BJ (cell line): ENCODE results near the gene C1QL4. TPM values are rescaled to one million over a fixed set of nuclear protein-coding genes. Genes with fewer than 3 reads are reported as not detected.

ENCODE experiments used
- CTCF ChIA-PET: fragments of 350-600 bp; formaldehyde crosslinking; extraction: SDS; loops from one replicate; lab custom pipeline; 2021; ENCODE audit warnings: antibody characterized with exemption, inconsistent platforms; lab: Yijun Ruan, JAX
- POLR2A ChIA-PET: fragments of 300-600 bp; sonication (Branson Sonifier 250); formaldehyde crosslinking; extraction: SDS; loops from one replicate; lab custom pipeline; 2021; ENCODE audit warnings: antibody characterized with exemption; lab: Charles Lee
- DNase-seq: peaks from one replicate; pipeline ENCODE4 v3.0.0-alpha.2; 2011; ENCODE audit warnings: low read depth
- H3K27me3 ChIP-seq: 2 replicates; pipeline ENCODE4 v1.6.0; 2011; ENCODE audit warnings: low read length; ENCODE audit not compliant: control insufficient read depth, insufficient read depth
- H3K36me3 ChIP-seq: 2 replicates; pipeline ENCODE4 v1.5.1; 2011; ENCODE audit warnings: low read length; ENCODE audit not compliant: control insufficient read depth, insufficient read depth
- H3K4me3 ChIP-seq: 2 replicates; pipeline ENCODE4 v1.5.1; 2011; ENCODE audit warnings: low read depth, mild to moderate bottlenecking, control low read depth, low read length
- CTCF ChIP-seq: IDR thresholded peaks from 2 replicates; pipeline ENCODE4 v1.5.1; 2011; ENCODE audit warnings: low read depth, mild to moderate bottlenecking, control low read depth, inconsistent platforms, low read length, moderate library complexity; ENCODE audit not compliant: insufficient read depth
- polyA plus RNA-seq: library from polyadenylated mRNA; depleted of rRNA; stranded (reverse); fragments of >200 nt; gene quantifications from 2 replicates; pipeline ENCODE4 v1.2.3, GENCODE V29; 2011

The C1QL4 gene
- polyA plus RNA-seq, 1 experiment = not detected

- no peak for DNase-seq
- CTCF ChIA-PET = interaction anchor here (1.0 to 2.0 kb wide), 4 partner anchors 11 to 145 kb away, joined by 3 to 11 read pairs (median 4); no protein-coding TSS in a partner anchor
- POLR2A ChIA-PET = interaction anchor here (0.6 kb wide), 1 partner anchor 47 kb away, joined by 3 read pairs; no protein-coding TSS in a partner anchor
Observed at GRCh38 chr12:49369411-49370145, 32.6 kb upstream of the C1QL4 start.

DNA sequence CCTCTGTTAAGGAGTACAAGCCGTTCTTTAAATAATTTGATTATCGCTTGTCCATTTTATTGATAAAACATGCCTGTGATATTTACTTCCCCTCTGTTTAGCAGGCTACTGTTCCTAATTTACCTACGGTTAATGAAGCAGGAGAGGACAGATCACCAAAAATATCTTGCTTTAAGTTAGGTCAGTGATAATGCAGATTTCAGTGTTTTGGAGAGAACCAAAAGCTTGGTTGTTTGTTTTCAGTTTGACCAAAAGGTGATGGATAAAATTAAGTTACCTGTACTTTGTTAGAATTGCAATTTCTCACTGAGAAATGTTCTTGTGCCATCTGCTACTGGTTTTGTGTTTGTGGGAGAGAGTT is 31.2 kb upstream of the C1QL4 start:
- no peaks in the 10 kb centered on the region for H3K36me3 ChIP-seq
- DNase-seq = no peak
- POLR2A ChIA-PET = no interaction called here
- CTCF ChIA-PET = interaction anchor here (4.1 kb wide), 1 partner anchor 10 kb away, joined by 41 read pairs; no protein-coding TSS in a partner anchor
- no peak for TF ChIP-seq CTCF
- peak overlapping the region; percentile 73 for H3K4me3 ChIP-seq
- no peaks in the 10 kb centered on the region for H3K27me3 ChIP-seq

More at GRCh38 chr12:49369411-49370145, 32.6 kb upstream of the C1QL4 start:
- H3K36me3 ChIP-seq = no peaks in the 10 kb centered on the region
- TF ChIP-seq CTCF = peak; percentile 54
- H3K4me3 ChIP-seq = no peak overlapping the region
- H3K27me3 ChIP-seq = no peaks in the 10 kb centered on the region

- peak within 1 kb of the TSS; percentile 73 for H3K4me3 ChIP-seq
- POLR2A ChIA-PET = interaction anchor here (0.6 to 1.1 kb wide), 2 partner anchors 44 to 1279 kb away, joined by 3 read pairs; partner anchors contain the start of gene TROAP
- CTCF ChIA-PET = interaction anchor here (1.0 to 6.5 kb wide), 6 partner anchors 10 to 212 kb away, joined by 3 to 63 read pairs (median 12); partner anchors contain the start of gene DNAJC22
- no peak for TF ChIP-seq CTCF
- no peaks in the 10 kb centered on the region for H3K27me3 ChIP-seq
- no peaks in the 10 kb centered on the region for H3K36me3 ChIP-seq
- no peak for DNase-seq
Observed at GRCh38 chr12:49367381-49368239, 30.6 kb upstream of the C1QL4 start, which contains the start of gene SPATS2. Gene SPATS2 (plus strand): TSS chr12:49367462. CDS start chr12:49461013, 93,551 bp downstream.

DNA sequence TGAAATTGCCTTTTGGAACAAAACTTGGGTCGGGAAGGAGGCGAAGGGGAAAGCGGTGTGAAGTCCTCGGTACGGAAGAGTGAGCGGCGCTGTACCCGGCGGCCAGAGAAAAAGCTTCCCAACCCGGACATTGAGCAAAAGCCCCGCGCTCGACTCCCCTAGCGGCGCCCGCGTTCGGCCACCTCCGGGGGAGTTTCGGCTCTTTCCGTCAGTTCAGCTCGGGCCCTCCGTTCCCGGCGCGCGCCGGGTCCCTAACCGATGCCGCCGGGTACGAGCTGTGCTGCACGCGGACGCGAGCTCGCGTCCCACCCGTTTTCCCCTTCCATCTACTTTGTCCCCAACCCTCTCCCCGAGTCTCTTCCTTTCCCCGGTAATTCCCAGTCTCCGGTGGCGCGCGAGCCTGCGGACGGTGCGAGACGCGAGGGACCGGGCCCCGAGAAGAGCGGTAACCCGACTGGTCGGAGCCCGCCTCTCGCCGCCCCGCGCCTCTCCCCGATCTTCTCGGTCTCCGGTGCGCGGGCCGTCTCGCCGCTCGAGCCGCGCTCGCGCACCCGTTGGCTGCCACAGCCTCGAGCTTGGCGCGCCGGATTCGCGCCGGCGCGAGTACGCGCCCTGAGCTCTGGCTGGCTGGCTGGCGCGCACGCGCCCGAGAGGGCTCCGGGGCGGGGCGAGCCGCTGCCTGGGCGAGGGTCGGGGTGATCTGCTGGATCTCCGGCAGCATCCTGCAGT is 29.8 kb upstream of the C1QL4 start:
- DNase-seq = peak; percentile 70
- Histone ChIP-seq H3K4me3 (peak overlapping the region; percentile 73), H3K27me3 (no peaks in the 10 kb centered on the region), H3K36me3 (no peaks in the 10 kb centered on the region)
- CTCF ChIA-PET = interaction anchor here (0.6 to 6.5 kb wide), 13 partner anchors 9 to 275 kb away, joined by 3 to 63 read pairs (median 5); partner anchors contain the start of gene DNAJC22
- POLR2A ChIA-PET = interaction anchor here (0.6 to 1.1 kb wide), 2 partner anchors 44 to 1278 kb away, joined by 3 read pairs; partner anchors contain the start of gene TROAP
- peak; percentile 41 for TF ChIP-seq CTCF
